Raji (cell line): ENCODE data around the gene DPM1.
A peak's percentile ranks its signal among the peaks of the same experiment; 100 is the strongest.

Experiments
- POLR2A ChIP-seq: IDR thresholded peaks from 2 replicates; pipeline ENCODE4 v1.6.1; 2011; ENCODE audit warnings: low read depth, low read length, control low read depth; ENCODE audit not compliant: insufficient read depth

The DPM1 gene

DNA sequence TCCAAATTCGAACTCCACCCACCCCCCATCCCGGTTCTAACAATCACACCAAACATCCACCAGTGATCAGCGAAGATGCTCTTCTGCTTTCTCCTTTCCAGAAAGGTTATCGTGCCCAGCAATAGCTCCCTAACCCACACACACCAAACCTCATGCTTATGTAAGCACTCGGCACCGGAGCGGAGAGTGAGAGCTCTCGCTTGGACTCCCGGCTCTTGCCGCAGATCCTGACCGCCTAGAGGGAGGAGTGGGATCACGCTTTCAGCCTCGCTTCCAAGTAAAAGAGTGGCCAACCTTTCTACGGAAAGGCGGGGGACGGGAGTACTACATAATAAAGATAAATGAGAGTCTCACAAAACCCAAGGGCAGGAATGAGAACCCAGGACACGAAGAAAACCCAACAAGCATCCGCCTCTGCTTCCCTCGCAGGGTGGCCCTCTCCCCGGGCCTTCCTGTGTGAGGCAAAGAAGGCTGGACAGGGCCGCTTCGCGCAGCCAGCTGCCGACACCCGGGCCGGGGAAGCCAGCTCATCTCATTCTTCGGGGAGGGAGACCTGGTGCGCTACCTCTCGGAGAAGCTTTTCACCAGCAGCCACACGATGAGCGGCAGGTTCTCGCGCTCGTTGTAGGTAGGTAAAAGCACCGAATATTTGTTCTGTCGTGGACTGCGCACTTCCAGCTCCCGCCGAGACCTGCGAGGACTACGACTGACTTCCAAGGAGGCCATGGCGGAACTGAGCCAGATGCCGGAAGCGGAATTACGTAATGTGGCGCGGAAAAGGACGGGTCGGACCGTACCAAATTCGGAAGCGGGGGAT, at the start of gene DPM1:
DPM1 (minus strand) TSS at position 735 of the 817 bp plus-strand sequence; CDS start at position 726, 9 bp downstream.
- TF ChIP-seq POLR2A = peak; percentile 99

DNA sequence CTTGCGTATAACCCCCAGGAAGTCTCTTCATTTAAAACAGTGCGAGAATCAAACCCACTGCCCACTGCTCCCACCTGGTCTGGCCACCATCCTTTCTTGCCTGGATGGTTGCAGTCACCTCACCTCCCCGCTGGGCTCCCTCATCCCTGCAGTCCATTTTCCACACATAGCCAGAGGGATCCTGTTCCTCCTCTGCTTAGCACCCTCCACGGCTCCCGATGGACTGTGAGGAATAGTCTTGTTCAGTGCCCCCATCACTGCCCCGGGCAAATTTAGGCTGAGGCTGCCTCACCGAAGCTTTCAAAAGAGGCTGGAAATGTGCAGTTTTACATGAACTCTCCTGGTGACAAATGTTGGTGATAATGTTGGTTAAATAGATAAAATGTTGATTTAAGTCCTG, 46.9 kb upstream of the DPM1 start:
- no peak for TF ChIP-seq POLR2A

DNA sequence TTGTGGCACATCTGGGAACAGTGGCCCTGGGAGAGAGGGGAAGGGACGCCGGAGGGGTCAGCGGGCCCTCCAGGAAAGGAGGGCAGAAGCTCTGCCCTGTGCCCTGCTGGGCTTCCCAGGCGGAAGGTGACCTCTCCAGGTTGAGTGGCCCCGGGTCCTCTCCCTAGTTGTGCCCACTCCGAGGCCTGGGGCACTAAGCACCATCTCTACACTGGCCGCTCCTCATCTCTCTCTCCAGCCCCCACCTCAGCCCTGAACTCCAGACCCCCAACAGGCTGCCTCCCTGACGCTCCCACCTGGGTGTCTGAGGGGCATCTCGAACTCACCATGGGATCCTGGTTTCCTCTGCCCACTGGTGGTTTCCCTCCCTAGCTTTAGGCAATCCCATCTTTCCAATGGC, 46.4 kb upstream of the DPM1 start:
- no peak for TF ChIP-seq POLR2A

DNA sequence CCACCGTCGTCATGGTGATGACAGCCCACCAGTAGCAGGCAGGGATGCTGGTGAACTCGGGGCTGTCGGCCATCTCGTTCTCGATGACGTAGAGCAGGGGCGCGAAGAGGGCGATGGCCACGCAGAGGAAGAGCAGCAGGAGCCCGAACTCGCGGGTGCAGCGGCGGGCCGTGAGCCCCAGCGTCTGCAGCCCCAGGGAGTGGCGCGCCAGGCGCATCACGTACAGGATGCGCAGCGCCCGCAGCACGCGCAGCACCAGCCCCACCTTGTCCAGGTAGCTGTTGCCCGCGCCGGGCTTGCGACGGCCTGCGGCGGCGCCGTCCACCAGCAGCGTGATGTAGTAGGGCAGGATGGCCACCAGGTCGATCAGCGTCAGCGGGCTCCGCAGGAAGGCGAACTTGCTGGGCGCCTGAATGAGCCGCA, 46.0 kb upstream of the DPM1 start:
- no peak for TF ChIP-seq POLR2A

DNA sequence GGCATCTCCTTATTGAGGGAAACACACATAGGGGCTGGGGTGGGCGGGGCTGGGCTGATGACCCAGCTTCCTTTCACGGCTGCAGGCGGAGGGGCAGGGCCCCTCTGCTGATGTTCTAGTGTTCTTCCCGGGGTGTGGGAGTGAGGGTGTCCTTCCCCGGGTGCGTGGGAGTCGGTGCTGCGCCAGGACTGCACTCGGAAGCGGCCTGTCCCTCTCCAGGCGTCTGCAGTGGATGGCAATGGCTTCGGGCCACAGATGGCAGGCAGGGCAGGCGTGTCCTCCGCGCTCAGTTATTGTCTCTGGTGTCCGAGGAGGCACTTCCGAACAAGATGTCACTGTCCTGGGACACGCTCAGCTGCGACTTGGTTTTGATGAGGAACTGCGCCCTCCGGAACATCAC, 45.4 kb upstream of the DPM1 start:
- no peak for TF ChIP-seq POLR2A

DNA sequence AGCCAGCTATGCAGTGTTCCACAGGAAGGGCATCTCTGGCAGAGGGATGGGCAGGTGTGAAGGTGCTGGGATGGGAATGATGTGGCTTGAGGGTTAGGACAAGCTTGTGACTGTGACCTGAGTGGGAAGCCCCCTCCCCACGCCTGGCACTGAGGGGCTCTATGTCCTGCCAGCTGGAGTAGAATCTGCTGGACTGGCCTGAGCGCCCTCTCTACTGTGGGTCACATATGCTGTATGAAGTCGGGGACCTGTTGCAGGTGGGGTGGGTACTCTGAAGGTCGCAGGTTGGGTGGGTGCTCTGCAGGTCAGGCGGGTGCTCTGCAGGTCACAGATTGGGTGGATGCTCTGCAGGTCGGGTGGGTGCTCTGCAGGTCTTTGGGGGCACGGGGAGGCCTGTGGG, 44.3 kb upstream of the DPM1 start:
- TF ChIP-seq POLR2A = no peak

DNA sequence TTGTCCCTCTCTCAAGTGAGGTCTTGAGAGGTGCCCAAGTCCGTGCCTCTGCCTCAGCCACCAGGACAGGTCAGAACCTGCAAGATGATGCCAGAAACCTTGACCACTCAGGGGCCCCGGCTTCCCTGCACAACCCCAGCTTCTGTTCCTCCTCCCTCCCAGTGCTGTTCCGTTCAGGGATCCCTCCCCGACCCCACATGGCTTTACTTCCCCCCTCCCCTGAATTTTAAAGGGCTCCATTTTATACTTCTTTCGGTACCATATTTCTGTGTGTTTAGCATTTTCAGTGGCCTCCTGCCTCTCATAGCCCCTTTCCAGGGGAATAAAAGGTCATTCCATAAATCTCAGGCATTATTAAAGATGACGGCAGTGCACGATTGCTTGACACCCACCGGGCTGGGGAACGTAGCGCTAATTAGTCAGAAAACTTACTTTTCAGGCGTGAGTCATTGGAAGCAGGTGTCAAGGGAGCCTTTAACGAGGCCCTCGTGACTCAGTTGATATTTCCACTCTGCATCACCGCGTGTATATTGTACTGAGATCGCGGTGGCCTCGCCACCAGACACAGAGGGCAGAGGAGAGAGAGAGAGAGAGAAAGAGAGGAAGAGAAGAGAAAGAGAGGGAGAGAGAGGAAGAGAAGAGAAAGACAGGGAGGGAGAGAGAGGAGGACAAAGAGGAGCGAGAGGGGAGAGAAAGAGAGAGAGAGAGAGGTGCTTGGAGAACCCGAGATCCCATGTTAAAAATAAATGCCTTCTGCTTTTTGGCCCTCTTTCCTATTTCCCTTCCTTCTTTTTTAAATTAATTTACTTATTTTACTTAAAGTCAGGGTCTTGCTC, 43.3 kb upstream of the DPM1 start:
- TF ChIP-seq POLR2A = no peak

DNA sequence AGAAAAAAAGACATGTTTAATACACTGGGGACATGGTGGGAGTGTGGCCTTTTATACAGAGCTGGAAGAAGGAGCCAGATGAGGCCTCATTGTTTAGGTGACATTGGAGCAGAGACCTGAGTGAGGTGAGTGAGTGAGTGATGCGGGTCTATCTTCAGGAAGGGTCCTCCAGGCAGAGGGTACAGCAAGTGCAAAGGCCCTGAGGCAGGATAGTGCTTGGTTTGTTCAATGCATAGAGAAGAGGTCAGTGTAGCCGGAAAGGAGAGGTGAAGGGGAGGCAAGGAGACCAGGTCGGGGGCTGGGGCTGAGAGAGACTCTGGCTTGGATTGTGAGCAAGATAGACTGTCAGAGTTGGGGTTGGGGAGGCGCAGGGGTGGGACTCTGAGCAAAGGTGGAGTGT, 41.0 kb upstream of the DPM1 start:
- no peak for TF ChIP-seq POLR2A

DNA sequence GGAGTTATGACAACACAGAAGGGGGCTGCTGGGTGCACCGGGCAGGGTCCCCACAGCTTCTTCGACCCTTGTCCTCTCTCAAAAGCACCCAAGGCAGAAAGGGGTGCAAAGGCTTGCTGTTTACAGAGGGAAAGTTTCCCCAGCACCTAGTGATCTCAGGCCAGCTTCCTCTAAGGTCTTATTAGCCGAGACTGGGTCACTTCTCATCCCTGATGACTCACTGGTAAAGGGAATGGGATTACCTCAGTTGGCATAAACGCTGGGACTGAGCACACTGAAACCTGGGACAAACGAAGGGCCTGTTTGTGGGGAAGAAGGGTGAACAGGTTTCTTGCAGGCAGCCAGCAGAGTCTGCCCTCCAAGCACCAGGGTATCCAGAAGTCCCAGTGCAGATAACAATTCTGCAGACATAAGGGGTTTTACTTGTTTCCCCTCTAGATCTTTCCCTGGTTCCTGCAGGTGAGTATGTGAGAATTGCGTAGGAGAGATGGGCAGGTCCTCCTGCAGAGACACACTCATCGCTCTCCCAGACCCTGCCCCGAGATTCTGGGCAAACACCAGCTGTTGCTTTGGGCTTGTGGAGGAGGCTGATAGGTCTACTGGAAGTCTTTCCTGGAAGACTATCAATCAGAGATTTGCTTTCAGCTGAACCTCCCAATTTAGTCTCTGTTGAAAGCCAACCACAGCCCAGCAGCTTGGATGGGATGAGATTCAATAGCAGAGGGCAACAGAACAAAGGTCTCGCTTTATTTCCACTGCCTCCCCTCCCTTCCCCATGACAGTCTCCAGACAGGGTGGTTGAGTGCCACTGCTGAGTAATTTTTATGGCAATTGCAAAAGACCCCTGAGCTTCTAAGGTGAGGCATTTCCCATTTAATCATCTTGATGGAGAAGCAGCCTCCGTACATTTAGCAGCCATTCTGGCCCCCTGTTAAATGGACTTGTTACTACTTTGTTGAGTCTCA, 38.9 kb upstream of the DPM1 start:
- TF ChIP-seq POLR2A = no peak

DNA sequence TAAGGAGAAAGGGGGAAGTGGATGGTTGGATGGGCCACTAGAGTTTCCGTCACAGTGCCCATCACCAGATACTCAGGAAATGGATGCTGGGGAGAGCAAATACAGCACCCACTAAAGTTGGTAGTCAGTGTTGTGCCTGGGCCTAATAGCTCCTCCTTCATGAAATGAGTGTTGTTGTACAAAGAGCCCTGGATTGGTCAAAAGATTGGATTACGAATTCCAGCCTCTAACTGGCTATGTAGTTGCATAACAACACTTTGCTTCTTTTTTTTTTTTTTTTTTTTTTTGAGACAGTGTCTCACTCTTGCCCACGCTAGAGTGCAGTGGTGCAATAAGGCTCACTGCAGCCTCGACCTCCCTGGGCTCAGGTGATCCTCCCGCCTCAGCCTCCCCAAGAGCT, 37.2 kb upstream of the DPM1 start:
- TF ChIP-seq POLR2A = no peak

DNA sequence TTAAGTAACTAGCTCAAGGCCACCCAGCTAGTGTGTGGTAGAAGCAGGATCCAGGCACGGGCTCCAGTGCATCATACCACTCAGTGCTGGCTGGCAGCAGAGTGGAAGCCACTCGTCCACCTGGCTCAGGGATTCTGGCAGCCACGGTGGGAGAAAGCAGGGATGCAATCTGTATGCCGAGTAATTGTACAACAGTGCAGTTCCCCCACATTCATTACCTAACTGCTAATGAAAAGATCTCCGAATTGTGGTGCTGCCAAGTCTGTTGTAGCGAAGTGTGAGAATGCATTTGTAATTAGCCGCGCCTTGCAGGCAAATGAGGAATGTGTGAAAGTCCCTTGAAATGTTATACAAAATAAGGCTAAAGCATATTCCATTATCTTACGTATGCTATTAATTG, 35.5 kb upstream of the DPM1 start:
- TF ChIP-seq POLR2A = no peak

DNA sequence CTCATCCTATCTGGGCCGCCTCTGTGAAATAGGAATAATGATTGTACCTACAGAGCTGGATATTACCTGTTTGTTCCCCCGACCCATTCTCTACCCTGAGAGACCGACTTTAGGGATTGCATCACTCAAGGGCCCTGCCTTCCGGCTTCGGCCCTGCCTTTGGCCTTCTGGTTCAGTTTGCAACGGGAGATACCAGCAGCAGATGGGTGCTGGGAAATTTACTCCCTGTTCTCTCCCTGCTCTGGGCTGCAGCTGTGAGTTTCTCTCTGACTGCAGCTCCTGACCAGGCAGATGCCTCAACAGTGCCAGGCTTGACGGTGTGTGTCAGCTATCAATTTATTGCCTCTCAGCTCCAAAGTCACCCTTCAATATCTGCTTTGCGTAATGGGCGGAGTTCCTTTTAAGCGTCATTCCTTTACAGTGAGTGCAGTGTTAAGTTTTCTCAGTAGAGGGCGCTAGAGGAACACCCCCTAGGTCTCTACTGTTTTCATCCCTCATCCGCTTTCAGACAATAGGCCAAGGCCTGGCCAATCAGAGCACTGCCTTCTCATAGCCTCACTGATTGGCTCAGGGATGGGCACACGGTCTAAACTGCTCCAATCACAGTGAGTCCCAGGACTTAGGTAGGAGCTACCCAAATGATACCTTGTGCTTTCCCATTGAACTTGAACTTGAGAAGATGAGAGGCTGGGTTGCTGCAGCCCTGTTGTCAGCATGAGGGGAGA, 34.6 kb upstream of the DPM1 start:
- TF ChIP-seq POLR2A = no peak

DNA sequence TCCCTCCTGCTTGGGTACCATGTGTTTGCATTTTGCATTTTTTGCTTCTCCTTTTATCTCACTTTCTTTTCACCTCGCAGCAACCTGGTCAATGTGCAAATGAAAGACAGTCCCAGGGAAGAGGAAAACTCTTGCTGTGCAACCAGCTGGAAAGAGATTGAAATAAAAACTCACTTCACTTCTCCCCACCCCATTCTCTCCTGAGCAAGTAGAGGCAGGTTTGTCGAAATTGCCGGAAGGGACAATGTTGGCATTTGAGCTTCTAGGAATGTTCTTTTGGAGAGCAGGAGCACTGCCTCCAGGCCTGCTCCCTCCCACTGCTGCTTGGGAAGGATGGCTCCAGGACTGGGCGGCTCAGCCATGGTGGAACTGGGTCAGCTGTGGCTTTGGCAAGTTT, 34.0 kb upstream of the DPM1 start:
- no peak for TF ChIP-seq POLR2A

DNA sequence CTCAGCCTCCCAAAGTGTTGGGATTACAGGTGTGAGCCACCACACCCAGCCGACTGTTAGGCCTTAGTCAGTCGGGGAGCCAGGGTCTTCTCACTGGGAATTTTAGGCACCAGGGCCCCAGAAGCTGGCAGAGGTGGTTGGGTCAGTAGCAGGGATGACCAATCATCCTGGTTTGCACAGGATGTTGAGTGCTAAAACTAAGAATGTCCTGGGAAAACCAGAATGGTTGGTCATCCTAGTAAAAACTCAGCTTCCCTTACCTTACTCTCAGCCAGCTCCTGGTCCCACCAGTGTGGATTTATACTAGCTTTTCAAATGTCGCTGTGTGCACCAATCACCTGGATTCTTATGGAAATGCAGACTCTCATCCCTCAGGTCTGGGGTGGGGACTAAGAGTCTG, 32.7 kb upstream of the DPM1 start:
- TF ChIP-seq POLR2A = no peak
